SK-N-SH (cell line): ENCODE data around the gene MSRB2. TPM values are rescaled to one million over a fixed set of nuclear protein-coding genes. Genes with fewer than 3 reads are reported as not detected.
A peak's percentile ranks its signal among the peaks of the same experiment; 100 is the strongest.

ENCODE experiments used
- CTCF ChIA-PET: fragments of 300-600, 350-600 bp; formaldehyde crosslinking; extraction: SDS; loops from one replicate; lab custom pipeline; 2021; lab: Yijun Ruan, JAX
- POLR2A ChIA-PET: fragments of 350-600 bp; sonication (Branson Sonifier 250); formaldehyde crosslinking; extraction: SDS; loops from one replicate; lab custom pipeline; 2020; ENCODE audit warnings: antibody characterized with exemption, inconsistent platforms; lab: Yijun Ruan, JAX
- DNase-seq: peaks from one replicate; pipeline ENCODE4 v3.0.0; 2012
- H2AFZ ChIP-seq: fragments of 200-600 bp; sonication (generic); 2 replicates; pipeline ENCODE4 v1.8.1; 2016; ENCODE audit warnings: antibody characterized with exemption, mild to moderate bottlenecking, low read depth
- H3F3A ChIP-seq: fragments of 200-600 bp; sonication (generic); replicated peaks from 2 replicates; pipeline ENCODE3; 2016; ENCODE audit warnings: antibody characterized with exemption, mild to moderate bottlenecking; ENCODE audit not compliant: insufficient read depth
- H3K27ac ChIP-seq, 2 experiments: fragments of 200-500 bp in 1 of 2; fragments of 200-600 bp in 1 of 2; sonication (Bioruptor generic) in 1 of 2; sonication (generic), shearing (Covaris generic) in 1 of 2; 2 replicates each; pipeline versions ENCODE4 v1.5.1 to v1.6.1; 2014 to 2016; ENCODE audit warnings: low read depth in 2 of 2, inconsistent platforms in 1 of 2, low read length in 1 of 2, mild to moderate bottlenecking in 1 of 2, mixed read lengths in 1 of 2
- H3K27me3 ChIP-seq: fragments of 200-600 bp; sonication (generic), shearing (Covaris generic); 2 replicates; pipeline ENCODE4 v1.6.1; 2016; ENCODE audit warnings: mixed run types; ENCODE audit not compliant: insufficient read depth
- H3K36me3 ChIP-seq, 2 experiments: fragments of 200-500 bp in 1 of 2; fragments of 200-600 bp in 1 of 2; sonication (Bioruptor generic) in 1 of 2; sonication (generic) in 1 of 2; replicated peaks in 1 of 2; 2 replicates each; pipeline versions ENCODE3 to v1.5.1; 2014 to 2016; ENCODE audit warnings: low read length in 1 of 2, mild to moderate bottlenecking in 1 of 2; ENCODE audit not compliant: insufficient read depth in 2 of 2, control insufficient read depth in 1 of 2
- H3K4me1 ChIP-seq, 2 experiments: fragments of 200-500 bp in 1 of 2; fragments of 200-600 bp in 1 of 2; sonication (Bioruptor generic) in 1 of 2; sonication (generic), shearing (Covaris generic) in 1 of 2; 2 replicates each; pipeline versions ENCODE4 v1.5.1 to v1.6.1; 2014 to 2016; ENCODE audit warnings: low read depth in 1 of 2, low read length in 1 of 2, mixed run types in 1 of 2; ENCODE audit not compliant: insufficient read depth in 2 of 2, control insufficient read depth in 1 of 2
- H3K4me2 ChIP-seq: fragments of 200-600 bp; sonication (generic), shearing (Covaris generic); 2 replicates; pipeline ENCODE4 v1.6.1; 2017; ENCODE audit warnings: mixed run types
- H3K4me3 ChIP-seq, 2 experiments: fragments of 200-500 bp in 1 of 2; fragments of 200-600 bp in 1 of 2; sonication (Bioruptor generic) in 1 of 2; sonication (generic), shearing (Covaris generic) in 1 of 2; 2 replicates each; pipeline versions ENCODE4 v1.5.1 to v1.8.1; 2014 to 2016; ENCODE audit warnings: low read depth in 2 of 2, inconsistent platforms in 1 of 2, low read length in 1 of 2, mild to moderate bottlenecking in 1 of 2, mixed read lengths in 1 of 2, moderate library complexity in 1 of 2
- H3K79me2 ChIP-seq: fragments of 200-600 bp; sonication (generic); 2 replicates; pipeline ENCODE4 v1.8.1; 2017; ENCODE audit warnings: mild to moderate bottlenecking; ENCODE audit not compliant: insufficient read depth
- H3K9ac ChIP-seq: fragments of 200-600 bp; sonication (generic); 2 replicates; pipeline ENCODE4 v1.6.1; 2017; ENCODE audit warnings: mixed run types
- H3K9me2 ChIP-seq: fragments of 200-600 bp; sonication (generic); 2 replicates; pipeline ENCODE4 v1.6.1; 2017; ENCODE audit warnings: mixed run types
- H3K9me3 ChIP-seq: fragments of 200-600 bp; sonication (generic); 2 replicates; pipeline ENCODE4 v1.6.1; 2017; ENCODE audit warnings: mixed run types, mild to moderate bottlenecking, moderate library complexity
- H4K20me1 ChIP-seq: fragments of 200-600 bp; sonication (generic); 2 replicates; pipeline ENCODE4 v1.6.1; 2017; ENCODE audit warnings: mild to moderate bottlenecking, mixed run types; ENCODE audit not compliant: insufficient read depth
- CHD2 ChIP-seq: fragments of 150-350 bp; IDR thresholded peaks from 2 replicates; pipeline ENCODE4 v1.6.1; 2018; ENCODE audit warnings: low read length; ENCODE audit not compliant: partially characterized antibody
- FOXJ3 ChIP-seq: sonication (generic); formaldehyde crosslinking; IDR thresholded peaks from 2 replicates; pipeline ENCODE4 v1.5.1; 2020; ENCODE audit warnings: mild to moderate bottlenecking, missing genetic modification reagents
- NRF1 ChIP-seq: IDR thresholded peaks from 2 replicates; pipeline ENCODE4 v1.6.1; 2012; ENCODE audit warnings: low read depth, mild to moderate bottlenecking, low read length
- RAD21 ChIP-seq: IDR thresholded peaks from 2 replicates; pipeline ENCODE4 v1.6.1; 2012; ENCODE audit warnings: mild to moderate bottlenecking, low read length
- RCOR1 ChIP-seq: fragments of 150-350 bp; IDR thresholded peaks from 2 replicates; pipeline ENCODE4 v1.6.1; 2017; ENCODE audit warnings: antibody characterized with exemption, low read length
- RXRA ChIP-seq: IDR thresholded peaks from 2 replicates; pipeline ENCODE4 v1.4.0; 2012; ENCODE audit warnings: low read depth, mild to moderate bottlenecking, borderline replicate concordance
- TCF12 ChIP-seq: IDR thresholded peaks from 2 replicates; pipeline ENCODE4 v1.4.0; 2012
- TEAD4 ChIP-seq: IDR thresholded peaks from 2 replicates; pipeline ENCODE4 v1.4.0; 2012; ENCODE audit warnings: mild to moderate bottlenecking, borderline replicate concordance; ENCODE audit not compliant: insufficient read depth
- YY1 ChIP-seq: IDR thresholded peaks from 2 replicates; pipeline ENCODE4 v1.4.0; 2012; ENCODE audit warnings: low read depth, mild to moderate bottlenecking
- WGBS: methylation state at CpG from one replicate; pipeline ENCODE4 v1.1.6; 2017; ENCODE audit warnings: low lambda C conversion rate; 5-methylcytosine and 5-hydroxymethylcytosine counted together
- polyA plus RNA-seq, 3 experiments: library from polyadenylated mRNA; depleted of rRNA; stranded (reverse); fragments of >200 nt; gene quantifications; 2 replicates each; pipeline ENCODE4 v1.2.3, GENCODE V29; 2012
- TF ChIP-seq, protein P1 (sequence below): IDR thresholded peaks from 2 replicates; pipeline ENCODE4 v1.4.0; 2012; ENCODE audit warnings: low read depth, borderline replicate concordance
- TF ChIP-seq, protein P2 (sequence below): fragments of 200-600 bp; sonication (generic); IDR thresholded peaks from 2 replicates; pipeline ENCODE4 v1.6.1; 2017; ENCODE audit warnings: antibody characterized with exemption, mild to moderate bottlenecking, moderate library complexity
- TF ChIP-seq, protein P3 (sequence below): IDR thresholded peaks from 2 replicates; pipeline ENCODE4 v1.6.1; 2012; ENCODE audit warnings: mild to moderate bottlenecking, low read depth, low read length, moderate library complexity

Gene MSRB2
- polyA plus RNA-seq, 1 of the 3 experiments (the other 2 are of a cell fraction): 44.0 TPM

DNA sequence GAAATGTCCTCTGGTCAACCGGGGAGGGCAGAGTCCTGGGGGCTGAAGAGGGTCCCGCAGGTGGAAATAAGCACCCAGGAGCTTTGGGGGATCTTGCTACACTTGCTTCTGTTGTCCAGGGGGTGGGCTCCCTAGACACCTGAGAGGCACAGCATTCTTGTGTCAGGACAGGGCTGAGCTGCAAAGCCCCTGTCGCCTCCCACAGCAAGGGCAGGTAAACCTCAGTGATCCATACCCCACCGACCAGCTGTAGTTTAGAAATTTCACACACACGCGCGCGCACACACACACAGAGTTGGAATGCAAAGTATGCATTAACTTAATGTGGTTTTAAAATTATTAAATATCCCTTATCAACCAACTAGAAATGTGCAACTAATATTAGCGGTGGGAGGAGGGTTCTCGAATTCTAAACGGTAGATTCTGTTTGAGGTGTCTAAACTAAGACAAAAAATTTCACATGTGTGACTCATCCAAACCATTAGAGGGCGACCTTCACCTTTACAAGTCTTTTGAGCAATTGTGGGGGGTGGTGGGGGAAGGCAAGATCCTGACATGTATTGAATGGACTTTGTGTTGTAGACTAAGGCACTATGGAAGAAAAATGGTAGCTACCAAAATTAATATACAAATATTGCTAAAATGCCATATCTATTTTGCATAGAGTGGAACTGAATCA, 62.5 kb downstream of the MSRB2 start:
- no peaks in the 10 kb centered on the region for H3F3A ChIP-seq
- no peaks in the 10 kb centered on the region for H4K20me1 ChIP-seq
- no peaks in the 10 kb centered on the region for H3K79me2 ChIP-seq
- no peak overlapping the region for H3K27ac ChIP-seq
- WGBS: 46% methylated on average over 12 of the region's 12 CpGs
- POLR2A ChIA-PET: no interaction called here
- H3K36me3 ChIP-seq: no peaks in the 10 kb centered on the region
- H3K9me2 ChIP-seq: no peaks in the 10 kb centered on the region
- CTCF ChIA-PET: interaction anchor here (0.6 to 9.9 kb wide), 106 partner anchors 8 to 1784 kb away, joined by 3 to 208 read pairs (median 5); partner anchors contain the start of gene PTF1A
- peak; percentile 70 for DNase-seq
- TF ChIP-seq NRF1 (no peak), TEAD4 (no peak), RCOR1 (no peak), RXRA (no peak), FOXJ3 (CRISPR knock-in tag) (no peak), TCF12 (no peak), YY1 (no peak), CHD2 (peak; percentile 28), RAD21 (peak; percentile 58)
- TF ChIP-seq, protein P1, sequence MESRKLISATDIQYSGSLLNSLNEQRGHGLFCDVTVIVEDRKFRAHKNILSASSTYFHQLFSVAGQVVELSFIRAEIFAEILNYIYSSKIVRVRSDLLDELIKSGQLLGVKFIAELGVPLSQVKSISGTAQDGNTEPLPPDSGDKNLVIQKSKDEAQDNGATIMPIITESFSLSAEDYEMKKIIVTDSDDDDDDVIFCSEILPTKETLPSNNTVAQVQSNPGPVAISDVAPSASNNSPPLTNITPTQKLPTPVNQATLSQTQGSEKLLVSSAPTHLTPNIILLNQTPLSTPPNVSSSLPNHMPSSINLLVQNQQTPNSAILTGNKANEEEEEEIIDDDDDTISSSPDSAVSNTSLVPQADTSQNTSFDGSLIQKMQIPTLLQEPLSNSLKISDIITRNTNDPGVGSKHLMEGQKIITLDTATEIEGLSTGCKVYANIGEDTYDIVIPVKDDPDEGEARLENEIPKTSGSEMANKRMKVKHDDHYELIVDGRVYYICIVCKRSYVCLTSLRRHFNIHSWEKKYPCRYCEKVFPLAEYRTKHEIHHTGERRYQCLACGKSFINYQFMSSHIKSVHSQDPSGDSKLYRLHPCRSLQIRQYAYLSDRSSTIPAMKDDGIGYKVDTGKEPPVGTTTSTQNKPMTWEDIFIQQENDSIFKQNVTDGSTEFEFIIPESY: no peak
- TF ChIP-seq, protein P2, sequence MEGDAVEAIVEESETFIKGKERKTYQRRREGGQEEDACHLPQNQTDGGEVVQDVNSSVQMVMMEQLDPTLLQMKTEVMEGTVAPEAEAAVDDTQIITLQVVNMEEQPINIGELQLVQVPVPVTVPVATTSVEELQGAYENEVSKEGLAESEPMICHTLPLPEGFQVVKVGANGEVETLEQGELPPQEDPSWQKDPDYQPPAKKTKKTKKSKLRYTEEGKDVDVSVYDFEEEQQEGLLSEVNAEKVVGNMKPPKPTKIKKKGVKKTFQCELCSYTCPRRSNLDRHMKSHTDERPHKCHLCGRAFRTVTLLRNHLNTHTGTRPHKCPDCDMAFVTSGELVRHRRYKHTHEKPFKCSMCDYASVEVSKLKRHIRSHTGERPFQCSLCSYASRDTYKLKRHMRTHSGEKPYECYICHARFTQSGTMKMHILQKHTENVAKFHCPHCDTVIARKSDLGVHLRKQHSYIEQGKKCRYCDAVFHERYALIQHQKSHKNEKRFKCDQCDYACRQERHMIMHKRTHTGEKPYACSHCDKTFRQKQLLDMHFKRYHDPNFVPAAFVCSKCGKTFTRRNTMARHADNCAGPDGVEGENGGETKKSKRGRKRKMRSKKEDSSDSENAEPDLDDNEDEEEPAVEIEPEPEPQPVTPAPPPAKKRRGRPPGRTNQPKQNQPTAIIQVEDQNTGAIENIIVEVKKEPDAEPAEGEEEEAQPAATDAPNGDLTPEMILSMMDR: no peak
- TF ChIP-seq, protein P3, sequence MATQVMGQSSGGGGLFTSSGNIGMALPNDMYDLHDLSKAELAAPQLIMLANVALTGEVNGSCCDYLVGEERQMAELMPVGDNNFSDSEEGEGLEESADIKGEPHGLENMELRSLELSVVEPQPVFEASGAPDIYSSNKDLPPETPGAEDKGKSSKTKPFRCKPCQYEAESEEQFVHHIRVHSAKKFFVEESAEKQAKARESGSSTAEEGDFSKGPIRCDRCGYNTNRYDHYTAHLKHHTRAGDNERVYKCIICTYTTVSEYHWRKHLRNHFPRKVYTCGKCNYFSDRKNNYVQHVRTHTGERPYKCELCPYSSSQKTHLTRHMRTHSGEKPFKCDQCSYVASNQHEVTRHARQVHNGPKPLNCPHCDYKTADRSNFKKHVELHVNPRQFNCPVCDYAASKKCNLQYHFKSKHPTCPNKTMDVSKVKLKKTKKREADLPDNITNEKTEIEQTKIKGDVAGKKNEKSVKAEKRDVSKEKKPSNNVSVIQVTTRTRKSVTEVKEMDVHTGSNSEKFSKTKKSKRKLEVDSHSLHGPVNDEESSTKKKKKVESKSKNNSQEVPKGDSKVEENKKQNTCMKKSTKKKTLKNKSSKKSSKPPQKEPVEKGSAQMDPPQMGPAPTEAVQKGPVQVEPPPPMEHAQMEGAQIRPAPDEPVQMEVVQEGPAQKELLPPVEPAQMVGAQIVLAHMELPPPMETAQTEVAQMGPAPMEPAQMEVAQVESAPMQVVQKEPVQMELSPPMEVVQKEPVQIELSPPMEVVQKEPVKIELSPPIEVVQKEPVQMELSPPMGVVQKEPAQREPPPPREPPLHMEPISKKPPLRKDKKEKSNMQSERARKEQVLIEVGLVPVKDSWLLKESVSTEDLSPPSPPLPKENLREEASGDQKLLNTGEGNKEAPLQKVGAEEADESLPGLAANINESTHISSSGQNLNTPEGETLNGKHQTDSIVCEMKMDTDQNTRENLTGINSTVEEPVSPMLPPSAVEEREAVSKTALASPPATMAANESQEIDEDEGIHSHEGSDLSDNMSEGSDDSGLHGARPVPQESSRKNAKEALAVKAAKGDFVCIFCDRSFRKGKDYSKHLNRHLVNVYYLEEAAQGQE: no peak
- peak overlapping the region; percentile 25 to 49; a peak in 3 of 4 replicates for H3K4me3 ChIP-seq
- H2AFZ ChIP-seq: 0 out of 2 replicates have a peak overlapping the region, but pooled peaks have one; percentile 7
- no peak overlapping the region for H3K9ac ChIP-seq
- no peaks in the 10 kb centered on the region for H3K9me3 ChIP-seq
- H3K4me1 ChIP-seq: peaks cover 0 to 3% of the 10 kb centered on the region in 2 experiments; a peak in 1 of 4 replicates
- peaks cover 7% of the 10 kb centered on the region; the same call in 1 of the 2 replicates for H3K27me3 ChIP-seq
- H3K4me2 ChIP-seq: peak overlapping the region; percentile 68
